ENCODE data around the gene CTTNBP2NL. TPM values are rescaled to one million over a fixed set of nuclear protein-coding genes. Genes with fewer than 3 reads are reported as not detected.
"Not testable (repeated sequence)": the region's sequence is repeated elsewhere in the genome, so short reads cannot be mapped to it uniquely, and the experiment has no call there.

The CTTNBP2NL gene
- total RNA-seq, 4 donors from 2014 or later = 44.6 to 64.8 (median 52.4) TPM

DNA sequence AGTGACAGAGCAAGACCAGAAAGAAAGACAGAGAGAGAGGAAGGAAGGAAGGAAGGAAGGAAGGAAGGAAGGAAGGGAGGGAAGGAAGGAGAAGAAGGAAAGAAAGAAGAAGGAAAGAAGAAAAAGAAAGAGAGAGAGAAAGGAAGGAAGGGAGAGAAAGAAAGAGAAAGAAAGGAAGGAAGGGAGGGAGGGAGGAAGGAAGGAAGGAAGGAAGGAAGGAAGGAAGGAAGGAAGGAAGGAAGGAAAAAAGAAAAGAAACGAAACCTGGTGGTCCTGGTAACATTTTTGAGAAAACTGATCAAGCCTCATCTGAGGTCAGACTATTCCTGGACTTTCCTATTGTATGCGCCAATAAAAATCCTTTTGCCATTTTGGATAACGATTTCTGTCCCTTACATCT is 8.2 kb upstream of the CTTNBP2NL start:
- no peaks in the 10 kb centered on the region for H3K27me3 ChIP-seq
- no peak overlapping the region for H3K4me3 ChIP-seq
- in situ Hi-C loops (cut with MboI; ENCODE audit: low pct_ligation_motif_present in 1 of 4, low pct_unique_long_range_greater_than_20kb in 1 of 4, low sequenced_read_pairs in 3 of 4) = loop anchor here in 2 of 4 donors (10.0 to 25.0 kb wide), 2 partner anchors 77 to 224 kb away; partner anchors contain the start of genes CAPZA1 (in 2 of the 2) and ST7L (in 2 of the 2)
- H3K4me1 ChIP-seq = peaks cover 0 to 22% (median 15%) of the 10 kb centered on the region in 4 donors
- DNase-seq = no peak
- H3K36me3 ChIP-seq = no peaks in the 10 kb centered on the region
- WGBS, 2 donors (ENCODE audit: low coverage in 1 of 2) = 82 to 83% methylated on average over 2 to 3 of the region's 3 CpGs
- H3K9me3 ChIP-seq = no peaks in the 10 kb centered on the region
- intact Hi-C loops (cut with DNase I; ENCODE audit: low total_unique reads) = loop anchor here (2.0 kb wide), 1 partner anchor 77 kb away; no protein-coding TSS in a partner anchor
- TF ChIP-seq, protein P1, sequence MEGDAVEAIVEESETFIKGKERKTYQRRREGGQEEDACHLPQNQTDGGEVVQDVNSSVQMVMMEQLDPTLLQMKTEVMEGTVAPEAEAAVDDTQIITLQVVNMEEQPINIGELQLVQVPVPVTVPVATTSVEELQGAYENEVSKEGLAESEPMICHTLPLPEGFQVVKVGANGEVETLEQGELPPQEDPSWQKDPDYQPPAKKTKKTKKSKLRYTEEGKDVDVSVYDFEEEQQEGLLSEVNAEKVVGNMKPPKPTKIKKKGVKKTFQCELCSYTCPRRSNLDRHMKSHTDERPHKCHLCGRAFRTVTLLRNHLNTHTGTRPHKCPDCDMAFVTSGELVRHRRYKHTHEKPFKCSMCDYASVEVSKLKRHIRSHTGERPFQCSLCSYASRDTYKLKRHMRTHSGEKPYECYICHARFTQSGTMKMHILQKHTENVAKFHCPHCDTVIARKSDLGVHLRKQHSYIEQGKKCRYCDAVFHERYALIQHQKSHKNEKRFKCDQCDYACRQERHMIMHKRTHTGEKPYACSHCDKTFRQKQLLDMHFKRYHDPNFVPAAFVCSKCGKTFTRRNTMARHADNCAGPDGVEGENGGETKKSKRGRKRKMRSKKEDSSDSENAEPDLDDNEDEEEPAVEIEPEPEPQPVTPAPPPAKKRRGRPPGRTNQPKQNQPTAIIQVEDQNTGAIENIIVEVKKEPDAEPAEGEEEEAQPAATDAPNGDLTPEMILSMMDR (IDR thresholded peaks at IDR 0.05) = no peak
- no peak for TF ChIP-seq EP300 (IDR thresholded peaks at IDR 0.05; ENCODE audit: low read depth)
- no peak for TF ChIP-seq POLR2A (IDR thresholded peaks at IDR 0.05)
- no peak for TF ChIP-seq POLR2AphosphoS5 (IDR thresholded peaks at IDR 0.05)
- H3K27ac ChIP-seq = no peak overlapping the region

GRCh38 chr1:112388436-112388835 is 7.6 kb upstream of the CTTNBP2NL start:
- H3K9me3 ChIP-seq = no peaks in the 10 kb centered on the region
- intact Hi-C loops (cut with DNase I; ENCODE audit: low total_unique reads) (loop anchor here (2.0 kb wide), 1 partner anchor 76 kb away; no protein-coding TSS in a partner anchor), in situ Hi-C loops (cut with MboI; ENCODE audit: low pct_ligation_motif_present in 1 of 4, low pct_unique_long_range_greater_than_20kb in 1 of 4, low sequenced_read_pairs in 3 of 4) (loop anchor here in 2 of 4 donors (10.0 to 25.0 kb wide), 2 partner anchors 76 to 224 kb away; partner anchors contain the start of genes CAPZA1 (in 2 of the 2) and ST7L (in 2 of the 2))
- H3K27ac ChIP-seq = peak overlapping the region in 1 of 4 donors; percentile 38
- H3K27me3 ChIP-seq = no peaks in the 10 kb centered on the region
- peaks cover 0 to 28% (median 19%) of the 10 kb centered on the region in 4 donors for H3K4me1 ChIP-seq
- DNase-seq = no peak
- H3K36me3 ChIP-seq = no peaks in the 10 kb centered on the region
- no peak for TF ChIP-seq POLR2AphosphoS5 (IDR thresholded peaks at IDR 0.05)
- 31 to 60% methylated on average over 1 to 3 of the region's 3 CpGs for WGBS, 2 donors (ENCODE audit: low coverage in 1 of 2)
- no peak overlapping the region for H3K4me3 ChIP-seq

GRCh38 chr1:112389689-112390088 is 6.3 kb upstream of the CTTNBP2NL start:
- H3K4me1 ChIP-seq = peaks cover 3 to 37% (median 29%) of the 10 kb centered on the region in 4 donors
- in situ Hi-C loops (cut with MboI; ENCODE audit: low pct_ligation_motif_present in 1 of 4, low pct_unique_long_range_greater_than_20kb in 1 of 4, low sequenced_read_pairs in 3 of 4) = loop anchor here (10.0 to 25.0 kb wide), 4 partner anchors 75 to 315 kb away; partner anchors contain the start of genes CAPZA1 (in 4 of the 4), RHOC (in 4 of the 4) and ST7L (in 4 of the 4)
- peak overlapping the region in 2 of 4 donors; percentile 89 to 97 for H3K27ac ChIP-seq
- no peak for DNase-seq
- intact Hi-C loops (cut with DNase I; ENCODE audit: low total_unique reads) = loop anchor here (2.0 to 5.0 kb wide), 2 partner anchors 75 to 318 kb away; partner anchors contain the start of gene RHOC
- H3K4me3 ChIP-seq = no peak overlapping the region
- H3K9me3 ChIP-seq = no peaks in the 10 kb centered on the region
- TF ChIP-seq POLR2A (IDR thresholded peaks at IDR 0.05) = no peak
- no peak for TF ChIP-seq EP300 (IDR thresholded peaks at IDR 0.05; ENCODE audit: low read depth)
- TF ChIP-seq POLR2AphosphoS5 (IDR thresholded peaks at IDR 0.05) = no peak
- H3K36me3 ChIP-seq = no peaks in the 10 kb centered on the region
- WGBS, 2 donors (ENCODE audit: low coverage in 1 of 2) = 75% methylated on average over 6 of the region's 6 CpGs; no CpG with 5 or more reads in 1 of the 2 donors
- no peaks in the 10 kb centered on the region for H3K27me3 ChIP-seq

GRCh38 chr1:112390335-112390734 is 5.7 kb upstream of the CTTNBP2NL start:
- Histone ChIP-seq H3K4me1 (peaks cover 9 to 44% (median 36%) of the 10 kb centered on the region in 4 donors), H3K27ac (peak overlapping the region; percentile 89 to 97 (median 92)), H3K4me3 (peak overlapping the region in 3 of 4 donors; percentile 25 to 51 (median 34))
- WGBS, 2 donors (ENCODE audit: low coverage in 1 of 2) = 17 to 31% methylated on average over 3 to 15 of the region's 15 CpGs
- not testable (repeated sequence) for H3K27me3 ChIP-seq, H3K36me3 ChIP-seq, H3K9me3 ChIP-seq
- in situ Hi-C loops (cut with MboI; ENCODE audit: low pct_ligation_motif_present in 1 of 4, low pct_unique_long_range_greater_than_20kb in 1 of 4, low sequenced_read_pairs in 3 of 4) (loop anchor here (10.0 to 25.0 kb wide), 3 partner anchors 222 to 314 kb away; partner anchors contain the start of genes CAPZA1 (in 4 of the 4), RHOC (in 4 of the 4) and ST7L (in 4 of the 4)), intact Hi-C loops (cut with DNase I; ENCODE audit: low total_unique reads) (loop anchor here (5.0 kb wide), 1 partner anchor 317 kb away; the partner anchor contains the start of gene RHOC)
- DNase-seq = peak; percentile 45

DNA sequence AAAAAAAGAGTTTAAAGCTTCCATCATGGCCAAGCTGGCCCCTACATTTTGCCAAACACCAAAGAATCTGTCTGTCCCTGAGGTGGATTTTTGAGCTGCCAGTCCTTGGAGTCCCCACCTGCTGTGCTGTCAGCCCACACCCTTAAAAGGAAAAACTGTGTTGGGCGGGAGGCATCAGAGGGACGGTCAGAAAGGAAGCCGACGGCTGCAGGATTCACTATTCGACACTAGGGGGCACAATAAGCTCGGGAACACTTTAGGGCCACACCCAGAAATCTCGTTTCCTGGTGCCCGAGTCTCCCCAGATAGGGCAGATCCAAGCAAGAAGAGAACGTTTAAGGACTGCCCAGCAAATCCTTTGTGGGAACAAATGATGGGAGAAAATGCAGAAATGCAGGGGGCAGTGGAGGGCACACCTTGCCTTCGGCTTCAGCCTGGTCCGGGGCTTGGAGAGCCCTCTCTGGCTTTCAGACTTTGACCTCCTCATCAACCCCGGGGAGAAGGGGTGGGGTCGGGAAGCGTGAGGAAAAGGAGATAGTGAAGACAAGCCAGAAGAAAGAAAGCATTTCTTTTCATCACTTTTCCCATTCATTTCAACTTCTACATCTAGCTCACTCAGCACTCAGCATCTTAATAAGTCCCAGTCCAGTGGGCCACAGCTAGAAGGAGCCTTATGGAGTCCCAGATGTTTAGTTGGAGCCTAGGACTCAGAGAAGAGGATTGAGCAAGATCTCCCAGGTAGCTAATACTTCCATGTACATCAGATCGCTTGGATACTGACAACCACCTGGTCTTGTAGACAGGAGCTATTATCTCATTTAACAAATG is 5.0 kb upstream of the CTTNBP2NL start:
- in situ Hi-C loops (cut with MboI; ENCODE audit: low pct_ligation_motif_present in 1 of 4, low pct_unique_long_range_greater_than_20kb in 1 of 4, low sequenced_read_pairs in 3 of 4) (loop anchor here (10.0 to 25.0 kb wide), 3 partner anchors 221 to 314 kb away; partner anchors contain the start of genes CAPZA1 (in 4 of the 4), RHOC (in 4 of the 4) and ST7L (in 4 of the 4)), intact Hi-C loops (cut with DNase I; ENCODE audit: low total_unique reads) (loop anchor here (5.0 kb wide), 1 partner anchor 316 kb away; the partner anchor contains the start of gene RHOC)
- Histone ChIP-seq H3K27ac (peak overlapping the region; percentile 89 to 97 (median 92)), H3K36me3 (no peaks in the 10 kb centered on the region), H3K4me3 (peak overlapping the region in 3 of 4 donors; percentile 25 to 51 (median 34)), H3K9me3 (no peaks in the 10 kb centered on the region), H3K27me3 (no peaks in the 10 kb centered on the region), H3K4me1 (peaks cover 9 to 48% (median 39%) of the 10 kb centered on the region in 4 donors)
- peak; percentile 48 for TF ChIP-seq POLR2A (IDR thresholded peaks at IDR 0.05)
- no peak for TF ChIP-seq EP300 (IDR thresholded peaks at IDR 0.05; ENCODE audit: low read depth)
- TF ChIP-seq, protein P1 (IDR thresholded peaks at IDR 0.05) = peak; percentile 87 to 99 (median 92)
- peak; percentile 18 to 62 (median 44) for TF ChIP-seq POLR2AphosphoS5 (IDR thresholded peaks at IDR 0.05)
- 0 to 5% methylated on average over 5 to 15 of the region's 15 CpGs for WGBS, 2 donors (ENCODE audit: low coverage in 1 of 2)
- DNase-seq = peak; percentile 95
